Measurements from ENCODE around the gene TM7SF2.

The TM7SF2 gene

DNA sequence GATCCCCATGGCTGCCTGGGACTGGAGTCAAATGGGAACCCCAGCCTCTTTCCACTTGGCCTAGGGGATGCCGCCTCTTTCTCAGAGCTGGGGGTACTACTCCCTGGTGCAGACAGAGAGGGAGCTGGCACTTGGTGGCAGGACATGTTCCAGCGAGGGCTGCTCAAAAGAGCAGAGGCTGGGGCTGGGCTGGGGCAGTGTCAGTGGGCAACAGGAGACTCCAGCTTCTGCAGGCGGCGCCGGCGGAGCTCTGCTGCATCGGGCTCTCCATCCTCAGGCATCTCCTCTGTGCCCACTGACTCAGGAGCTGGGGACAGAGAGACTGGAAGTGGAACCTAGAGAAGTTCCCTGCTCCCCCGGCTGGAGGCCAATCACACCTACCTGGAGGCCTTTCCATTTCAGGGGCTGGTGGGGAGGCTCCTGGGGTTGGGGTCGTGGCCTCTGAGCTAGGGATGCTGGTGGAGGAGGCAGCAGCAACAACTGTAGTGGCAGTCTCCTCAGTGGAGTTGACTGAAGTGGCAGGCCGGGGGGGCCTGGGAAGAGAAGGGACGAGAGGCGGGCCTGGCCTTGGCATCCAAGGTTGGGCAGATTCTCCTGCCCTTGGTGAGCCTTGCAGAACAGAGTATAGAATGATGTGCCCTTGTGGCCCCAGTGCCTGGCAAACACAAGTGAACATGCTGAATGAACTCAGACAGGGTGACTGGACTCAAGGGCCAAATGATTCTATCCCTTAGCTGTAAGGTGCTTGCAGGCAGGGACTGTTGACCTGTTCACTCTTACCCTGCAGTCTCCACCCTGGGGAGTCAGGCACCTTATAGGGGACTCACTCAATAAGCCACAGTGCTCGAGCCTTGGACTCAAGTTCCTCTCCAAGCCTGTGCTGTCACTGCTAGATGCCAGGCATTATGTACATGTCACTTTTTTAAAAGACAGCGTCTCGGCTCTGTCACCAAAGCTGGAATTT is 16.8 kb downstream of the TM7SF2 start:
- Histone ChIP-seq H3K4me1 (ENCODE audit: control insufficient read depth in 5 of 5, insufficient read depth in 5 of 5, low read length in 5 of 5) (peaks cover 6 to 20% (median 17%) of the 10 kb centered on the region in 5 donors), H3K36me3 (ENCODE audit: control insufficient read depth in 5 of 5, insufficient read depth in 5 of 5, low read length in 5 of 5) (peaks cover 4 to 90% (median 86%) of the 10 kb centered on the region in 5 donors), H3K27me3 (ENCODE audit: control insufficient read depth in 5 of 5, insufficient read depth in 4 of 5, low read length in 5 of 5) (no peaks in the 10 kb centered on the region), H3K9me3 (ENCODE audit: control insufficient read depth in 5 of 5, low read length in 5 of 5) (no peaks in the 10 kb centered on the region), H3K4me3 (ENCODE audit: low read depth in 1 of 5, low read length in 5 of 5) (no peak overlapping the region), H3K9ac (ENCODE audit: low read length in 5 of 5) (no peak overlapping the region), H3K27ac (ENCODE audit: low read depth, low read length) (no peak overlapping the region)

DNA sequence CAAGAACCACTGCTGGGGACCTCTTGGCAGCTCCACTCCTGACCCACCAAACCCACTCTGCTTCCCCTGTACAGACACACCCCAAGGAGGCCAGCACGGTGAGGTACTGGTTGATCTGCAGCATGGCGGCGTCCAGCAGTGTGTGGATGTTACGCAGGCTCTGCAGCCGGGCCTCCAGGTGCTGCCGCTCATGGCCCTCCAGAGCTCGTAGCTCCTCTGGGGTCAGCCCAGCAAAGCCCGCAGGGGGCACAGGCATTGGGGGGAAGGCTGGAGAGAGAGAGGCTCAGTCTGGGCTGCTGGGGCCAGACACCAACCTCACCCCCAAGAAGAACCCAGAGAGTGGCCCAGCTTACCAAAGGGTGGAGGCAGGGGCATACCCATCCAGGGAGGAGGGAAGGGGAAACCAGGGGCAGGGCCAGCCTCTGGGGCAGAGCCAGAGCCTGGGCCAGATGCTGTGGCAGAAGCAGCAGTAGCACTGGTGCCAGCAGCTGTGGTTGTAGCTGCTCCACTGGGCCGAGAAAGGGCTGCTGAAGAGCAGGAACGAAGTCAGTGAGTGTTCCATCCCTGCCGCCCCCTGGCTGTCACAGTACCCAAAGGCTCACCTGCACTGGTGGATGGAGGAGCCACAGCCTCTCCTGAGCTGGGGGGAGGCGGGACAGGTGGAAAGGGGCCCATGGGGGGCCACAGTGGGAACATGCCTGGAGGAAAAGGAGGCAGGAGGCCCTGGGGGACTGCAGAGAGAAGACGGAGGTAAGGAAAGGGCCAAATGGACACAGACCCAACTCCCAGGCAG is 18.2 kb downstream of the TM7SF2 start:
- peaks cover 6 to 27% (median 23%) of the 10 kb centered on the region in 5 donors for H3K4me1 ChIP-seq (ENCODE audit: control insufficient read depth in 5 of 5, insufficient read depth in 5 of 5, low read length in 5 of 5)

GRCh38 chr11:65130631-65131416 is 19.2 kb downstream of the TM7SF2 start:
- H3K4me3 ChIP-seq (ENCODE audit: low read depth in 1 of 5, low read length in 5 of 5), result no peak overlapping the region
- no peak overlapping the region for H3K9ac ChIP-seq (ENCODE audit: low read length in 5 of 5)
- peaks cover 9 to 35% (median 32%) of the 10 kb centered on the region in 5 donors for H3K4me1 ChIP-seq (ENCODE audit: control insufficient read depth in 5 of 5, insufficient read depth in 5 of 5, low read length in 5 of 5)
- peaks cover 4 to 73% (median 72%) of the 10 kb centered on the region in 5 donors for H3K36me3 ChIP-seq (ENCODE audit: control insufficient read depth in 5 of 5, insufficient read depth in 5 of 5, low read length in 5 of 5)
- no peaks in the 10 kb centered on the region for H3K9me3 ChIP-seq (ENCODE audit: control insufficient read depth in 5 of 5, low read length in 5 of 5)
- no peaks in the 10 kb centered on the region for H3K27me3 ChIP-seq (ENCODE audit: control insufficient read depth in 5 of 5, insufficient read depth in 4 of 5, low read length in 5 of 5)
- H3K27ac ChIP-seq (ENCODE audit: low read depth, low read length), result no peak overlapping the region

More for the DNA sequence above, 18.2 kb downstream of the TM7SF2 start:
- Histone ChIP-seq H3K4me3 (ENCODE audit: low read depth in 1 of 5, low read length in 5 of 5) (no peak overlapping the region), H3K27me3 (ENCODE audit: control insufficient read depth in 5 of 5, insufficient read depth in 4 of 5, low read length in 5 of 5) (no peaks in the 10 kb centered on the region), H3K9ac (ENCODE audit: low read length in 5 of 5) (no peak overlapping the region), H3K27ac (ENCODE audit: low read depth, low read length) (no peak overlapping the region), H3K36me3 (ENCODE audit: control insufficient read depth in 5 of 5, insufficient read depth in 5 of 5, low read length in 5 of 5) (peaks cover 4 to 82% (median 81%) of the 10 kb centered on the region in 5 donors), H3K9me3 (ENCODE audit: control insufficient read depth in 5 of 5, low read length in 5 of 5) (no peaks in the 10 kb centered on the region)

DNA sequence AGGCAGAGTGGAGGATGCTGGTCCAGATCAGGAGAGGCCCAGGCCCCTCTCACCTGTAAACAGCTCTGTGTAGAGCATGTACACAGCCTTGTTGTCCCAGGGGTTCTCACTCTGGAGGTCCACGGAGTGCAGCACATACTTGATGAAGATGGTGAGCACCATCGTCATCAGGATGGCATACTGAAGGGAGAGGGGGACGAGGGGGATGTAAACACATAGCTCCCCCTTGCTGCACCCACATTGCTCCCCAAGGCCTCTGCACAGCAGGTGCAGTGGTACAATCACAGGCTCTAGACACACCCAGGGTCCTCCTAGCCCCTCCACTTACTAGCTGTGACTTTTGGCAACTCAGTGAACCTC is 19.7 kb downstream of the TM7SF2 start:
- no peaks in the 10 kb centered on the region for H3K27me3 ChIP-seq (ENCODE audit: control insufficient read depth in 5 of 5, insufficient read depth in 4 of 5, low read length in 5 of 5)
- peaks cover 4 to 67% (median 66%) of the 10 kb centered on the region in 5 donors for H3K36me3 ChIP-seq (ENCODE audit: control insufficient read depth in 5 of 5, insufficient read depth in 5 of 5, low read length in 5 of 5)
- peaks cover 9 to 35% (median 33%) of the 10 kb centered on the region in 5 donors for H3K4me1 ChIP-seq (ENCODE audit: control insufficient read depth in 5 of 5, insufficient read depth in 5 of 5, low read length in 5 of 5)
- no peaks in the 10 kb centered on the region for H3K9me3 ChIP-seq (ENCODE audit: control insufficient read depth in 5 of 5, low read length in 5 of 5)
- no peak overlapping the region for H3K9ac ChIP-seq (ENCODE audit: low read length in 5 of 5)
- no peak overlapping the region for H3K27ac ChIP-seq (ENCODE audit: low read depth, low read length)
- no peak overlapping the region for H3K4me3 ChIP-seq (ENCODE audit: low read depth in 1 of 5, low read length in 5 of 5)

DNA sequence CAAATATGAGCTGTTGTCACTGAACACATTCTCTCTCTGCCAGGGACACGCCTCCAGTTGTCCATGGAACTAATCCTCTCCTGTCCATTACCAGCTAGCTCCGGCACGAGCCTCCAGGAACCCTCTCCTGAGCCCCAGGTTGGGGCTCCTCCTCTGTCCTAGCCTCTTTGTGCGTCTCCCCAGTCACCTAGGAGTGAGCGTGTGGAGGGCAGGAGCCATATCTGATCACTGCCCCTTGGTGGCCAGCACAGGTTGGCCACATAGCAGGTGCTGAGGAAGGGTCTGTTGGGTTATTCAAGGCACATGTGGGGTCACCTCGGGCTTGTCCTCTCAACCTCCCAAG is 20.2 kb downstream of the TM7SF2 start:
- Histone ChIP-seq H3K4me3 (ENCODE audit: low read depth in 1 of 5, low read length in 5 of 5) (no peak overlapping the region), H3K27me3 (ENCODE audit: control insufficient read depth in 5 of 5, insufficient read depth in 4 of 5, low read length in 5 of 5) (no peaks in the 10 kb centered on the region), H3K9ac (ENCODE audit: low read length in 5 of 5) (no peak overlapping the region), H3K27ac (ENCODE audit: low read depth, low read length) (peak overlapping the region; percentile 99), H3K36me3 (ENCODE audit: control insufficient read depth in 5 of 5, insufficient read depth in 5 of 5, low read length in 5 of 5) (peaks cover 4 to 62% (median 61%) of the 10 kb centered on the region in 5 donors), H3K9me3 (ENCODE audit: control insufficient read depth in 5 of 5, low read length in 5 of 5) (no peaks in the 10 kb centered on the region), H3K4me1 (ENCODE audit: control insufficient read depth in 5 of 5, insufficient read depth in 5 of 5, low read length in 5 of 5) (peaks cover 9 to 34% (median 32%) of the 10 kb centered on the region in 5 donors)

GRCh38 chr11:65132238-65132987 is 20.7 kb downstream of the TM7SF2 start:
- H3K27me3 ChIP-seq (ENCODE audit: control insufficient read depth in 5 of 5, insufficient read depth in 4 of 5, low read length in 5 of 5), result no peaks in the 10 kb centered on the region
- peak overlapping the region in 3 of 5 donors; percentile 93 to 95 (median 95) for H3K4me3 ChIP-seq (ENCODE audit: low read depth in 1 of 5, low read length in 5 of 5)
- H3K9me3 ChIP-seq (ENCODE audit: control insufficient read depth in 5 of 5, low read length in 5 of 5), result no peaks in the 10 kb centered on the region
- peak overlapping the region in 4 of 5 donors; percentile 17 to 98 (median 97) for H3K9ac ChIP-seq (ENCODE audit: low read length in 5 of 5)
- peak overlapping the region; percentile 99 for H3K27ac ChIP-seq (ENCODE audit: low read depth, low read length)
- peaks cover 4 to 57% (median 57%) of the 10 kb centered on the region in 5 donors for H3K36me3 ChIP-seq (ENCODE audit: control insufficient read depth in 5 of 5, insufficient read depth in 5 of 5, low read length in 5 of 5)
- H3K4me1 ChIP-seq (ENCODE audit: control insufficient read depth in 5 of 5, insufficient read depth in 5 of 5, low read length in 5 of 5), result peaks cover 9 to 34% (median 31%) of the 10 kb centered on the region in 5 donors

GRCh38 chr11:65132988-65133700 is 21.5 kb downstream of the TM7SF2 start:
- Histone ChIP-seq H3K4me3 (ENCODE audit: low read depth in 1 of 5, low read length in 5 of 5) (peak overlapping the region; percentile 93 to 95 (median 94)), H3K27ac (ENCODE audit: low read depth, low read length) (peak overlapping the region; percentile 99), H3K4me1 (ENCODE audit: control insufficient read depth in 5 of 5, insufficient read depth in 5 of 5, low read length in 5 of 5) (peaks cover 9 to 34% (median 31%) of the 10 kb centered on the region in 5 donors), H3K27me3 (ENCODE audit: control insufficient read depth in 5 of 5, insufficient read depth in 4 of 5, low read length in 5 of 5) (no peaks in the 10 kb centered on the region), H3K9ac (ENCODE audit: low read length in 5 of 5) (peak overlapping the region; percentile 75 to 98 (median 97)), H3K9me3 (ENCODE audit: control insufficient read depth in 5 of 5, low read length in 5 of 5) (no peaks in the 10 kb centered on the region), H3K36me3 (ENCODE audit: control insufficient read depth in 5 of 5, insufficient read depth in 5 of 5, low read length in 5 of 5) (peaks cover 4 to 50% (median 49%) of the 10 kb centered on the region in 5 donors)

- Histone ChIP-seq H3K36me3 (ENCODE audit: control insufficient read depth in 5 of 5, insufficient read depth in 5 of 5, low read length in 5 of 5) (peaks cover 4 to 44% (median 43%) of the 10 kb centered on the region in 5 donors), H3K9ac (ENCODE audit: low read length in 5 of 5) (peak overlapping the region; percentile 75 to 98 (median 97)), H3K4me3 (ENCODE audit: low read depth in 1 of 5, low read length in 5 of 5) (peak overlapping the region; percentile 93 to 95 (median 94)), H3K27ac (ENCODE audit: low read depth, low read length) (peak overlapping the region; percentile 99), H3K9me3 (ENCODE audit: control insufficient read depth in 5 of 5, low read length in 5 of 5) (no peaks in the 10 kb centered on the region), H3K27me3 (ENCODE audit: control insufficient read depth in 5 of 5, insufficient read depth in 4 of 5, low read length in 5 of 5) (no peaks in the 10 kb centered on the region), H3K4me1 (ENCODE audit: control insufficient read depth in 5 of 5, insufficient read depth in 5 of 5, low read length in 5 of 5) (peaks cover 9 to 34% (median 31%) of the 10 kb centered on the region in 5 donors)
Observed at GRCh38 chr11:65133724-65134123, 22.1 kb downstream of the TM7SF2 start.
